Measurements from ENCODE around the gene NINJ2. TPM values are rescaled to one million over a fixed set of nuclear protein-coding genes. Genes with fewer than 3 reads are reported as not detected.
"Not testable (repeated sequence)": the region's sequence is repeated elsewhere in the genome, so short reads cannot be mapped to it uniquely, and the experiment has no call there.

NINJ2 gene
- polyA plus RNA-seq, 6 donors from 2014 or later = 9.6 to 28.9 (median 11.5) TPM

- no peak overlapping the region for H3K4me3 Mint-ChIP-seq
- H3K27ac Mint-ChIP-seq = no peak overlapping the region
- H3K36me3 Mint-ChIP-seq = no peaks in the 10 kb centered on the region
- H3K4me1 Mint-ChIP-seq = peaks cover 6 to 11% (median 7%) of the 10 kb centered on the region in 3 donors
- DNase-seq (no peak), ATAC-seq (ENCODE audit: low read depth in 2 of 2) (no peak)
- H3K9me3 Mint-ChIP-seq = no peaks in the 10 kb centered on the region
- H3K27me3 Mint-ChIP-seq = peaks cover 0 to 7% (median 0%) of the 10 kb centered on the region in 3 donors
These were observed 83.7 kb downstream of the NINJ2 start for GRCh38 chr12:579420-580110.

GRCh38 chr12:578748-579419, 84.4 kb downstream of the NINJ2 start:
- Mint-ChIP-seq H3K36me3 (no peaks in the 10 kb centered on the region), H3K27me3 (peaks cover 0 to 7% (median 0%) of the 10 kb centered on the region in 3 donors), H3K9me3 (no peaks in the 10 kb centered on the region), H3K27ac (no peak overlapping the region), H3K4me3 (no peak overlapping the region), H3K4me1 (peaks cover 6 to 11% (median 8%) of the 10 kb centered on the region in 3 donors)
- no peak for DNase-seq
- no peak for ATAC-seq (ENCODE audit: low read depth in 2 of 2)

GRCh38 chr12:577994-578747, 85.1 kb downstream of the NINJ2 start:
- H3K27me3 Mint-ChIP-seq; H3K27ac Mint-ChIP-seq; H3K36me3 Mint-ChIP-seq; DNase-seq; ATAC-seq (ENCODE audit: low read depth in 2 of 2); H3K4me3 Mint-ChIP-seq; H3K9me3 Mint-ChIP-seq: not testable (repeated sequence)
- peaks cover 6 to 11% (median 8%) of the 10 kb centered on the region in 3 donors for H3K4me1 Mint-ChIP-seq

- peaks cover 0 to 7% (median 0%) of the 10 kb centered on the region in 3 donors for H3K27me3 Mint-ChIP-seq
- H3K4me1 Mint-ChIP-seq = peaks cover 6 to 11% (median 8%) of the 10 kb centered on the region in 3 donors
- DNase-seq (no peak), ATAC-seq (ENCODE audit: low read depth in 2 of 2) (no peak)
- H3K9me3 Mint-ChIP-seq = no peaks in the 10 kb centered on the region
- H3K4me3 Mint-ChIP-seq = peak overlapping the region in 7 of 8 donors; percentile 1 to 77 (median 64)
- H3K36me3 Mint-ChIP-seq = no peaks in the 10 kb centered on the region
- H3K27ac Mint-ChIP-seq = peak overlapping the region in 1 of 6 donors; percentile 53
These were observed 86.6 kb downstream of the NINJ2 start for GRCh38 chr12:576615-577110.

- ATAC-seq (ENCODE audit: low read depth in 2 of 2) = peak; percentile 98 to 99
- Mint-ChIP-seq H3K9me3 (no peaks in the 10 kb centered on the region), H3K4me3 (peak overlapping the region in 4 of 8 donors; percentile 64 to 85 (median 70)), H3K36me3 (no peaks in the 10 kb centered on the region), H3K4me1 (peaks cover 6 to 11% (median 8%) of the 10 kb centered on the region in 3 donors), H3K27me3 (peaks cover 0 to 7% (median 0%) of the 10 kb centered on the region in 3 donors), H3K27ac (peak overlapping the region in 2 of 6 donors; percentile 53 to 56)
- peak; percentile 80 for DNase-seq
These were observed 87.2 kb downstream of the NINJ2 start for GRCh38 chr12:575948-576614.

- peak overlapping the region in 2 of 8 donors; percentile 39 to 50 for H3K4me3 Mint-ChIP-seq
- peak overlapping the region in 1 of 6 donors; percentile 59 for H3K27ac Mint-ChIP-seq
These were observed 88.1 kb downstream of the NINJ2 start for GRCh38 chr12:575129-575502.

GRCh38 chr12:574475-575128, 88.6 kb downstream of the NINJ2 start:
- peaks cover 3 to 11% (median 11%) of the 10 kb centered on the region in 3 donors for H3K4me1 Mint-ChIP-seq

More at GRCh38 chr12:575129-575502, 88.1 kb downstream of the NINJ2 start:
- peaks cover 0 to 3% (median 0%) of the 10 kb centered on the region in 3 donors for H3K27me3 Mint-ChIP-seq
- no peaks in the 10 kb centered on the region for H3K36me3 Mint-ChIP-seq
- ATAC-seq (ENCODE audit: low read depth in 2 of 2) (no peak), DNase-seq (no peak)
- peaks cover 3 to 11% (median 8%) of the 10 kb centered on the region in 3 donors for H3K4me1 Mint-ChIP-seq
- no peaks in the 10 kb centered on the region for H3K9me3 Mint-ChIP-seq

GRCh38 chr12:573232-573631, 90.0 kb downstream of the NINJ2 start:
- no peaks in the 10 kb centered on the region for H3K9me3 Mint-ChIP-seq
- ATAC-seq (ENCODE audit: low read depth in 2 of 2) (no peak), DNase-seq (no peak)
- H3K36me3 Mint-ChIP-seq = no peaks in the 10 kb centered on the region
- no peak overlapping the region for H3K4me3 Mint-ChIP-seq
- H3K4me1 Mint-ChIP-seq = peaks cover 3 to 14% (median 11%) of the 10 kb centered on the region in 3 donors
- peak overlapping the region in 2 of 6 donors; percentile 29 to 33 for H3K27ac Mint-ChIP-seq
- no peaks in the 10 kb centered on the region for H3K27me3 Mint-ChIP-seq

More at GRCh38 chr12:574475-575128, 88.6 kb downstream of the NINJ2 start:
- Mint-ChIP-seq H3K27ac (peak overlapping the region in 1 of 6 donors; percentile 59), H3K27me3 (peaks cover 0 to 3% (median 0%) of the 10 kb centered on the region in 3 donors), H3K36me3 (no peaks in the 10 kb centered on the region), H3K4me3 (peak overlapping the region in 3 of 8 donors; percentile 21 to 50 (median 39)), H3K9me3 (no peaks in the 10 kb centered on the region)
- DNase-seq (no peak), ATAC-seq (ENCODE audit: low read depth in 2 of 2) (no peak)

- Mint-ChIP-seq H3K9me3 (no peaks in the 10 kb centered on the region), H3K27ac (no peak overlapping the region), H3K4me1 (peaks cover 3 to 14% (median 11%) of the 10 kb centered on the region in 3 donors), H3K4me3 (no peak overlapping the region), H3K27me3 (no peaks in the 10 kb centered on the region), H3K36me3 (no peaks in the 10 kb centered on the region)
- ATAC-seq (ENCODE audit: low read depth in 2 of 2) (no peak), DNase-seq (no peak)
These were observed 90.7 kb downstream of the NINJ2 start for GRCh38 chr12:572532-572899.

- peak overlapping the region in 1 of 6 donors; percentile 27 for H3K27ac Mint-ChIP-seq
- DNase-seq (no peak), ATAC-seq (ENCODE audit: low read depth in 2 of 2) (no peak)
- peaks cover 3 to 14% (median 11%) of the 10 kb centered on the region in 3 donors for H3K4me1 Mint-ChIP-seq
- peak overlapping the region in 3 of 8 donors; percentile 16 to 35 (median 17) for H3K4me3 Mint-ChIP-seq
- no peaks in the 10 kb centered on the region for H3K9me3 Mint-ChIP-seq
- no peaks in the 10 kb centered on the region for H3K36me3 Mint-ChIP-seq
- H3K27me3 Mint-ChIP-seq = no peaks in the 10 kb centered on the region
These were observed 91.3 kb downstream of the NINJ2 start for GRCh38 chr12:571795-572531.

- Mint-ChIP-seq H3K27ac (peak overlapping the region in 1 of 6 donors; percentile 48), H3K27me3 (no peaks in the 10 kb centered on the region), H3K4me1 (peaks cover 0 to 10% (median 3%) of the 10 kb centered on the region in 3 donors), H3K9me3 (no peaks in the 10 kb centered on the region), H3K4me3 (peak overlapping the region in 6 of 8 donors; percentile 17 to 72 (median 38)), H3K36me3 (no peaks in the 10 kb centered on the region)
- DNase-seq (no peak), ATAC-seq (ENCODE audit: low read depth in 2 of 2) (no peak)
These were observed 92.1 kb downstream of the NINJ2 start for GRCh38 chr12:570921-571794.
